Adrenal gland (tissue), 12 donors: ENCODE data around the gene LGALS8. TPM values are rescaled to one million over a fixed set of nuclear protein-coding genes. Genes with fewer than 3 reads are reported as not detected.
"Not testable (repeated sequence)": the region's sequence is repeated elsewhere in the genome, so short reads cannot be mapped to it uniquely, and the experiment has no call there.

Experiments used
- DNase-seq, 7 donors: peaks; one replicate each; pipeline ENCODE4 v3.0.0-alpha.2; 2019 to 2020
- H3K27ac ChIP-seq, 5 donors: fragments of 200-600 bp; sonication (generic) in 4 of 5; 1 replicate in 3 of 5; 2 replicates in 2 of 5; pipeline versions ENCODE4 v1.5.1 to v1.8.0; 2016 to 2020; ENCODE audit warnings: mild to moderate bottlenecking in 1 of 5
- H3K27me3 ChIP-seq: fragments of 200-600 bp; 2 replicates; pipeline ENCODE4 v1.8.0; 2021
- H3K36me3 ChIP-seq, 2 donors: fragments of 200-600 bp; replicated peaks in 1 of 2; 1 replicate in 1 of 2; 2 replicates in 1 of 2; pipeline versions ENCODE4 v1.5.1 to v1.8.0; 2018 to 2022
- H3K4me1 ChIP-seq, 2 donors: fragments of 200-600 bp; replicated peaks in 1 of 2; 1 replicate in 1 of 2; 2 replicates in 1 of 2; pipeline versions ENCODE4 v1.5.1 to v1.8.0; 2018 to 2021
- H3K4me3 ChIP-seq, 4 donors: fragments of 200-600 bp; sonication (generic) in 3 of 4; one replicate each; pipeline ENCODE4 v1.5.1; 2016 to 2018
- H3K9me3 ChIP-seq, 3 donors: fragments of 200-600 bp; sonication (generic) in 1 of 3; replicated peaks in 1 of 3; 1 replicate in 2 of 3; 2 replicates in 1 of 3; pipeline versions ENCODE4 v1.5.1 to v1.8.0; 2016 to 2021
- CTCF ChIP-seq, 6 experiments: fragments of 450-650 bp in 4 of 6; fragments of 200-600 bp in 2 of 6; sonication (generic) in 1 of 6; IDR thresholded peaks; 1 replicate in 5 of 6; 2 replicates in 1 of 6; pipeline versions ENCODE4 v1.5.1 to v1.8.0; 2016 to 2021; ENCODE audit warnings: antibody characterized with exemption in 6 of 6, mild to moderate bottlenecking in 2 of 6, moderate library complexity in 1 of 6
- POLR2A ChIP-seq, 2 donors: fragments of 450-650 bp; IDR thresholded peaks; one replicate each; pipeline ENCODE4 v1.6.1; 2017; ENCODE audit warnings: antibody characterized with exemption in 2 of 2, mild to moderate bottlenecking in 2 of 2, moderate library complexity in 1 of 2
- WGBS, 4 donors: extraction: QIAGEN DNeasy Blood & Tissue Kit in 2 of 4; methylation state at CpG; one replicate each; pipeline versions ENCODE4 v1.1.5 to v1.1.7; 2013 to 2017; 5-methylcytosine and 5-hydroxymethylcytosine counted together
- intact Hi-C, 2 donors: fragments of 100-400 bp; cut with DNase I; formaldehyde crosslinking; loops; one replicate each; pipeline versions ENCODE4 v1.14.1 to v1.15.0; 2022 to 2023
- polyA plus RNA-seq, 3 donors: library from polyadenylated mRNA; stranded (reverse); fragments of 200-250 nt in 2 of 3; fragments of 350-450 nt in 1 of 3; fragmentation: Illumina TruSeq in 1 of 3; extraction: RNeasy Lipid Tissue Mini Kit (QIAGEN cat#74804) in 1 of 3; gene quantifications; one replicate each; pipeline ENCODE4 v1.2.3, GENCODE V29; 2013 to 2014
- total RNA-seq, 9 donors: library from RNA; depleted of rRNA in 4 of 9; stranded (reverse); fragments of >200 nt in 4 of 9; fragments of 120-200 nt in 1 of 9; fragmentation: NEBNext Ultra II Directional in 1 of 9; extraction: Animal tissue kit (Norgen Biotek cat#: 25700) in 1 of 9; gene quantifications; one replicate each; pipeline versions ENCODE4 v1.1.0 to v1.2.4, GENCODE V29; 2013 to 2023
- donor health status: healthy with polysubstance abuse.
- donor health status: Bipolar disorder and iron deficiency.
- donor health status: DM: yes; HTN: yes; CAD: no.
- donor health status: DM: no; HTN: no; CAD: no.
- donor health status: DM: no; HTN: no; CAD: no.
- donor health status: DM: yes; HTN: yes; CAD: no.

Gene LGALS8
- total and polyA plus RNA-seq, 12 donors: 23.2 to 100 (median 54.6) TPM

GRCh38 chr1:236484310-236484971 is 39.3 kb upstream of the LGALS8 start:
- Histone ChIP-seq H3K36me3 (no peaks in the 10 kb centered on the region), H3K27ac (no peak overlapping the region), H3K9me3 (no peaks in the 10 kb centered on the region), H3K4me3 (no peak overlapping the region), H3K4me1 (no peaks in the 10 kb centered on the region), H3K27me3 (no peaks in the 10 kb centered on the region)
- no peak for DNase-seq
- TF ChIP-seq POLR2A (IDR thresholded peaks at IDR 0.05) (no peak), CTCF (IDR thresholded peaks at IDR 0.05) (no peak)
- intact Hi-C loops: no loop called here
- 77 to 89% (median 83%) methylated on average over 9 to 14 of the region's 14 CpGs for WGBS, 4 donors

GRCh38 chr1:236486356-236487002 is 37.3 kb upstream of the LGALS8 start:
- TF ChIP-seq CTCF (IDR thresholded peaks at IDR 0.05): no peak
- TF ChIP-seq POLR2A (IDR thresholded peaks at IDR 0.05): no peak
- Histone ChIP-seq H3K27ac (no peak overlapping the region), H3K27me3 (no peaks in the 10 kb centered on the region), H3K4me3 (no peak overlapping the region), H3K9me3 (no peaks in the 10 kb centered on the region), H3K36me3 (no peaks in the 10 kb centered on the region), H3K4me1 (no peaks in the 10 kb centered on the region)
- WGBS, 4 donors: 51 to 65% (median 59%) methylated on average over 4 of the region's 4 CpGs
- DNase-seq: no peak
- intact Hi-C loops: loop anchor here in 1 of 2 donors (5.0 kb wide), 1 partner anchor 374 kb away; no protein-coding TSS in a partner anchor

- not testable (repeated sequence) for H3K27me3 ChIP-seq, H3K9me3 ChIP-seq, DNase-seq, H3K4me1 ChIP-seq, H3K27ac ChIP-seq, H3K4me3 ChIP-seq, H3K36me3 ChIP-seq
- intact Hi-C loops: loop anchor here in 1 of 2 donors (5.0 kb wide), 1 partner anchor 377 kb away; no protein-coding TSS in a partner anchor
- 70 to 83% (median 80%) methylated on average over 3 of the region's 3 CpGs for WGBS, 4 donors
Observed at GRCh38 chr1:236489161-236489560, 34.6 kb upstream of the LGALS8 start.

GRCh38 chr1:236489710-236490377 is 33.9 kb upstream of the LGALS8 start:
- Histone ChIP-seq H3K36me3 (no peaks in the 10 kb centered on the region), H3K4me1 (no peaks in the 10 kb centered on the region), H3K4me3 (no peak overlapping the region), H3K9me3 (no peaks in the 10 kb centered on the region), H3K27me3 (no peaks in the 10 kb centered on the region), H3K27ac (peak overlapping the region in 1 of 5 donors; percentile 29)
- intact Hi-C loops: loop anchor here (2.0 to 5.0 kb wide), 3 partner anchors 378 to 388 kb away; no protein-coding TSS in a partner anchor
- TF ChIP-seq CTCF (IDR thresholded peaks at IDR 0.05): peak; percentile 45 to 72 (median 62)
- TF ChIP-seq POLR2A (IDR thresholded peaks at IDR 0.05): no peak
- WGBS, 4 donors: 25 to 27% (median 25%) methylated on average over 11 of the region's 11 CpGs
- peak in 6 of 7 donors; percentile 15 to 59 (median 24) for DNase-seq
